ENCODE results near the gene NAALADL2.

DNA sequence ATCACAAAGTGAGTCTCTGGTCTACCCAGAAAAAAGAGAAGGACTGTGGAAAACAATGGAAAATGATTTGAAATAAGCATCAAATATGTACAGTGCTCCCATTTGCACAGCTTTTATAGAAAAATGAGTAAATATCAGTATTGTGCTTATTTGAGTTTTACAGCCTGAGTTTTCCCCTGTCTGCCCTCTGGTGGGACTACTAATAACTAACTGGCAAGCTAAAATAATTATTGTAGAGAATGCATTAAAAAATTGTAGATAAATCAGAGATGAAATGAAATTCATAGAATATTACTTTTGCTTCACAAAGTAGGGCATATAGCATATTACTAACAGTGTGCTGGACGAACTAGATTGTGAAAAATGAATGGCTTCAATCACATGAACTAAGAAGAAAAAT lies 287.1 kb downstream of the NAALADL2 start:
- TF ChIP-seq CTCF (conservative IDR thresholded peaks at IDR 0.05): peak; percentile 39
- TF ChIP-seq ZFX (IDR thresholded peaks at IDR 0.05): no peak
